HL-60/S4 treated with phorbol 12-myristate 13-acetate at 8.2 ng/mL for 4 days and 3 days (cell line): ENCODE measurements around the gene DUSP23.

Source experiments
- in situ Hi-C: fragments of 300-500 bp; cut with MboI; formaldehyde crosslinking; loops from 2 replicates; pipeline ENCODE4 v1.15.0; 2022; ENCODE audit warnings: low sequenced_read_pairs

The DUSP23 gene

DNA sequence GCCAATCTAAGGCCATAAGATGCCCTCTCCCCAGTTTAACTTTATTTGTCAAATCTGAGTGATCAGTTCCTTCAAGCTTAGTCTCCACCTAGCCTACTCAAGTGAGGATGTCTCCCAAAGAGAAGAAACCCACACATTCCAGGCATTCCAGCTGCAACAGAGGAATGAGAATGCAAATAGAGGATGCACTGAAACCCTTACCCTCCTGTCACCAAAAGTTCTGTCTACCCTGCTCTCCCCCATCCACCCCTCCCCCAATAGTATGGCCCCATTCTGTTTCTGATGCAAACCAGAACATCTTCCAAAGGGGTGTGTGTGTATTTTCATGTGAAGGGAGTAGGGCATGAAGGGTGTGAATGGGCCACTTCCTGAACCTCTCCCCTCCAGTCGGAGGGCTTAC lies 3.0 kb downstream of the DUSP23 start:
- in situ Hi-C loops: loop anchor here (25.0 kb wide), 1 partner anchor 229 kb away; no protein-coding TSS in a partner anchor

DNA sequence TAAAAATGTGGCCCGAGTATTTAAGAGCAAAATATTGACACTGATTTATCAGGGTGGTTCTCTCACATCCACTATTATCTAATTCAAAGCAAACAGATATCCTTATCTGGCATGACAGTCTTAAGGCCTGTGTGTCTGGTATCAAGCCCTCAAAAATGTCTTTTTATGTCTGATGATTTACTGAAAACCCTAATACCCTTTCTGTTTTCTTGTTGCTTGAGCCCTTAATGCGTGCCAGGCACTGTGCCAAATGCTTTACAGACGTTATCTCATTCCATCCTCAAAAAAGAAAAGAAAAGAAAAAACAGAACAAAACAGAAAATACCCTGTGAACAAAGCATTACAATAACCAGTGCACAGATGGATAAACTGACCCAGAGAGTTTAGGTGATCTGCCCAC lies 5.7 kb downstream of the DUSP23 start:
- in situ Hi-C loops: loop anchor here (25.0 kb wide), 1 partner anchor 226 kb away; no protein-coding TSS in a partner anchor

DNA sequence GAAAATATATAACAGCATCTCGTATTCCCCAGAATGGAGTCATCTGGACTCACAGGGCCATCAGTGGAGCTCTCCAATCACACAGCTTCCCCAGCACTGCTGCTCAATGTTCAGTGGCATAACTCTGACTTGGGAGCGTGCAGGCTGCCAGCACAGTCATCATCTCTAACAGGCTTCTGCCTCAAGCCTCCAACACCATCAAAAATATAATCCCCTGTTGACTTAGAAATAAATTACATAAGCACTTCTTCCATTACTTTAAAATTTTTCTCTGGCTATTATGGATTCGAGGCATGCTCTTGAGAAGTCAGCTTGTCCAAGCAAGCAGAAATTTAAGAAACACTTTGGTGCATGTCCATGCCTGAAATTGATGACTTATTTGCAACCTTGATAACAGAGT lies 6.2 kb downstream of the DUSP23 start:
- in situ Hi-C loops: loop anchor here (25.0 kb wide), 1 partner anchor 225 kb away; no protein-coding TSS in a partner anchor

DNA sequence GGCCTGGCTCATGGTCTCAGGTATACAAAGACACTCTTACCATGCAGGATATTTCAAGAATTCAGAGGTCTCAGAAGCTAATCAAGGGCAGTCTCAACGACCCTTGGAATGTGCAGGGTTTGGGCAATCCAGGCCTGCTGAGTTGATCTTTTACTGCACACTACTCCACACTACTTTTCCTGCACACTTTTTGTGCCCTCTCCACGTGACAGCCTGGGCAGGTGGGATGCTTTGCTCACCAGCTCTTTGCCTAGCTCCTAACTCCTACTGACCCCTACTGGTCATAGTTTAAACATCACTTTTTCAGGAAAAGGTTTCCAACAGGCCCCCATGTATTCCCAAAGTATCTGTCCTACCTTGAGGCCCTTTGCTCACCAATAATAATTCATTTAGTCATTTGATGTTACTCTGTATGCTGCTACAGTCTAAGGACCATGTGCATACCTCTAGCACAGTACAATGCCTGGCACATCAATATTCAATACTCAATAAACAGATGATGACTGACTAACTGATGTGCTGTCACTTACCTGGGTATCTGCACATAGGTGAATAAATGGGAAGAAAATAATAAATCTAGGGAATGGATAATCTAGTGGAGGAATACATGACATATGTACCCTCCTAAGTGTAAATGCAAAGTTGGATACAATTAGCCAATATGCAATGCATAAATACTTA lies 9.6 kb downstream of the DUSP23 start:
- in situ Hi-C loops: loop anchor here (25.0 kb wide), 1 partner anchor 222 kb away; no protein-coding TSS in a partner anchor

DNA sequence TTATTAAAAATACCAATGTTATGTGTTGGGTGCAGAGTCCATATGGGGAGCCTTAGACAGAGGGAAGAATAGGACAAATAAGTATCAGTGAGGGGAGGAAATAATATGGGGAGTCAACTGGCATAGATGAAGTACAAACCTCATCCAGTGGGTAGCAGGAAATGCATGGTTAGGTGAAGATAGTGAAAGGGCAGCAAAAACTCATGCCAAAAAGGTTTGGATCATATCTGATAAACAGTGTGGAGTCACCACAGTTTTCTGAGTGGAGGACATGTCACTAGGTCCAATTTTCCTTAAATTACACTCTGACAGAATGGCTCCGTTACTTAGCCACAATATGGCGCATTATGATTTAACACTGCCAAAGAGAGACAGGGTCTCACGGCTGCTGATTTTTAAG lies 10.3 kb downstream of the DUSP23 start:
- in situ Hi-C loops: loop anchor here (25.0 kb wide), 1 partner anchor 221 kb away; no protein-coding TSS in a partner anchor

DNA sequence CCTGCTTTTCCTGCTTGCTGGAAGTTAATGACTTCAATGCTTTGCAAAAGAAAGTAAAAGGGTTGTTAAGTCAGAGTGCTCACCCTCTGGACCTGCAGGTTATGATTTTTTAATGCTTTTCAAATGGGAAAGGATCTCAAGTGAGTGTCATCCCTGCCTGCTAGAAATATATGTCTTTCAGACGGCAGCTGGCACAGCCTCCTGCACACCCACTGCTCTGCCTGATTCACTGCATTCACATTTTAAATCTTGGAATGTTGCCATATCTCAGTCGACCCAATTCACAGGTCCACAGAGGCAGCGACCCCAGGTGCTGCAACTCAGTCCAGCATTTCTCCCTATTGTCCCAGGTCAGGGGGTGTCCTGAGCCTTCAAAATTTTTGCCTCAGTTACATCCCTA lies 10.7 kb downstream of the DUSP23 start:
- in situ Hi-C loops: loop anchor here (25.0 kb wide), 1 partner anchor 221 kb away; no protein-coding TSS in a partner anchor

DNA sequence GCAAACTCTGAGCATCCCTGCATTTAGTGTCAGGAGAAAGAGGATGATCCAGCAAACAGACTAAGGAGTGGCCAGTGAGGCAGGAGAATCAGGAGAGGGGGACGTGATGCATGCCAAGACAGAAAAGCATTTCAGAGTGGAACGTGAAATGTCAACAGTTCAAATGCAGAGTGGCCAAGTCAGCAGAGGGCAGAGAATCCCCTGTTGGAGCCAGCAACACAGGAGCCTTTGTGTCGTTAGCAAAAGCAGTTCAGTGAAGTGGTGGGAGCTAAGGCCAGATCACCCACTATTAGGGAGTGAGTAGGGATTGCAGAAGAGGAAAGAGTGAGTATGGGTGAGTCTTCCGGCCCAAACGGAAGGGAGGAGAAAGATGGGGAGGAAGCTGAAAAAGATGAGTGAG lies 14.8 kb downstream of the DUSP23 start:
- in situ Hi-C loops: loop anchor here (5.0 to 25.0 kb wide), 2 partner anchors 97 to 217 kb away; no protein-coding TSS in a partner anchor

DNA sequence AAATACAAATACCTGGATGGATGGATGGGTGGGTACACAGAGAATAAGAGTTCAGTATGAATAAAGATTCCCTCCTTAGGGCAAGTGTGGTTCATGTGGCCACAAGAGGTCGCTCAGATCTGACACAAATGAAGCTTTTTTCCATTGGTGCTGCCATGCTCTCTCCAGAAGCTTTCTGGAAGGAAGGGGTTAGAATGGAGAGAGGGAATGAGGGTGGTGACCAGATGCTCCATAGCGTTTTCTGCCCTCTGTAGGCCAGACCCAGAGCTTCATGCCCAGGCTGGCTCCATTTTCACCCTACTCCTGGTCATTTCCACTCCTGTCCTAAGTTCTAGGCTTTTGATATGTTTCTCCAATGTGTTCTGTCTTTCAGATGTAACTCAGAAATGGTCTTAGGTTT lies 18.1 kb downstream of the DUSP23 start:
- in situ Hi-C loops: loop anchor here (5.0 to 25.0 kb wide), 2 partner anchors 93 to 213 kb away; no protein-coding TSS in a partner anchor

DNA sequence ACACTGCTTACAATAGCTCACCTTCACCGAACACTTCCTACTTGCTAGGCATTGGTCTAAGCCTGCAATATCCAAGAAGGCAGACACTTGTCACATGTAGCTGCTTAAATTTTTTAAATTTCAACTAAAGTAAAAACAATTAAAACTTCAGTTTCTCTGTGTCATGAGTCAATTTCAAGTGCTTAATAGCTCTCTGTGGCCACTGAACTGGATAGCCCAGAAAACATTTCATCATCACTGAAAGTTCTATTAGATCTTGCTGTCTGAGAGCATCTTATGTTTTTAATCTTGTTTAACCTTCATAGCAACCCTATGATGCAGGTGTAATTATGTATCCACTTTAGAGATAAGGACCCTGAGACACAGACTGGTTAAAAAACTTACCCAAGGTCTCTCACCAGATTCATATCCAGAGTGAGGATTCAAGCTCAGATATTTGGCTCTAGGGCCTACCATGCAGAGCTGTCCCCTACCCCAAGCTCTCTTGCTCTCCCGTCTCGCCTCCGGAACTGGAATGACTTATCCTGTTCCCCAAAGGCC lies 18.8 kb downstream of the DUSP23 start:
- in situ Hi-C loops: loop anchor here (5.0 to 25.0 kb wide), 2 partner anchors 93 to 213 kb away; no protein-coding TSS in a partner anchor

DNA sequence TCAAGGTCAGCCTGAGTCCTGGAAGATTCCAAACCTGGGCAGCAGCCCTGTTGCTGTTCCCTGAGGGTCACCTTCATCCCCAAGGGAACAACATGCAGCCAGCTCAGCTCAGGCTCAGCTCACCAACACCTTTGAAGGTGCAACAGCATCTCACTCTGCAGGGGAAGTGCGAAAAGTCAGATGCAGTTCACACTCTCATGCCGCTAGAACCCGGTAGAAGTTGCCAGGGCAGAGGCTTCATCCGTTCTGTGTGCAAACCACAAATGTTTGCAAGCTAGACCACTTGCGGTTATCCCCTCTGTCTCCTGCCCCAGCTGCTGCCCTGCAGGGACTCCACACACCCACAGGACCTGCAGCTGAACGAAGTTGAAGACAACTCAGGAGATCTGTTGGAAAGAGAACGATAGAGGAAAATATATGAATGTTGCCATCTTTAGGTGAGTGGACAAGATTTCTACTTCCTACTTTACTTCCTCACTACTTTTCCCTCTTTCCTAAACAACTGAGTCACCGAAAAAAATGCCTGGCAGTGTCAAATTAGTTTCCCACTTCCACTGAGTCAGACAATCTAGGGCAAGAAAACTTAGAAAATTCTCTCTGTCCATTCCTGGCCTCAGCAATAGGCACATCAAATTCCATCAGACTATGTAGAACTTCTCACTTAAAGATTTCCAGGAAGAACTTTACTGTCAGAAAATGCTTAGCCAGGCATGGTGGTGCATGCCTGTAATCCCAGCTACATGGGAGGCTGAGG lies 19.6 kb downstream of the DUSP23 start:
- in situ Hi-C loops: no loop called here

DNA sequence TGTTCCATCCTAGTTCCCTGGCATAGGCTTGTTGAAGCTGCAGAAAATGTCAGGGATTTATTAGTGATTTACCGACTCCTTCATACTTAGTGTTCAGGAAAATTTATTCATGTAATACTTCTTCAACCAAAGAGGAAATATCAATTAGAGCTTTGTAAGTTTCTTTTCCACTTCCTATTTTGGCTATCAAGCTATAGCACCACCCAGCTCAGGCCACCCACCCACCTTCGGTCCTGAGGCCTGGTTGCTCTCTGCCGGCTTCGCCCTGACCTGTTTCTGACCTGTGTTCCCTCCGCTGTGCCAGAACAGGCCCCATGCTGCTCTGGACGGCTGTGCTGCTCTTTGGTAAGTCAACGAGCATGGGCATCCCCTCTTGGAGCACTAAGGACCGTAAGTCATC lies 21.3 kb downstream of the DUSP23 start, which contains the start of gene FCRL6:
Gene FCRL6 (plus strand): TSS at position 250 of the 400 bp plus-strand sequence. CDS start 65 bp downstream, at position 315.
- in situ Hi-C loops: no loop called here

DNA sequence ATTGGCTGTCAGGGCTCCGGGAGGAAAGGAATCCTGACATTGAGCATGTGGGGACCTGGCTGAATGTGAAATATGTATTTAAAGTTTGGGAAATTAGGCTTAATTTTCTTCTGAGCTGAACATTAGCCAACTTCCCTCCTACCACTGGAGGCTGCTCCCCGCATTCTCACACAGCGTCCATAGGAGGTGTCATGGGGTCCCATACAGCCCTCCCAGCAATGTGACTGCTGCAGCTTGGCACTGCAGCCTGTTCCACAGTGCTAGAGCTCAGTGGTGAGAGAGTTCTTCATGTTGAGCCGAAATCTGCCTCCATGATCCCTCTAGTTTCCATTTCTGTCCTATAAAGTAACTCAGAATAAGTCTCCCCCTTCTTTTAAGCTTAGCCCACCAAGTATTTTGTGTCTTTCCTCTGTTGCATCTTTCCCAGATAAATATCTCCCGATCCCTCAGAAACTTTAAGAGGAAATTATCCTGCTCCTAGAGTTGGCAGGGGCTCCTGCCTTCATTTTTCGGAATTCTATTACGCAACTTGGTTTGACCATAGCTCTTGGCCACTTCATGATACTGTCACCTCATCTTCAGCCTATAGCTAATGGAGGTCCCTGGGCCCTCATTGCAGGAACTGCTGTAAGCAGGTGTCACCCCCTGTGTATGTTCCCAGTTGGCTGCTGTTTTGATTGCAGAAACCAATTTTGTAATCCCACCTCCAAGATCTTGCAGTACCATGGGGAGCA lies 23.4 kb downstream of the DUSP23 start:
- in situ Hi-C loops: no loop called here

DNA sequence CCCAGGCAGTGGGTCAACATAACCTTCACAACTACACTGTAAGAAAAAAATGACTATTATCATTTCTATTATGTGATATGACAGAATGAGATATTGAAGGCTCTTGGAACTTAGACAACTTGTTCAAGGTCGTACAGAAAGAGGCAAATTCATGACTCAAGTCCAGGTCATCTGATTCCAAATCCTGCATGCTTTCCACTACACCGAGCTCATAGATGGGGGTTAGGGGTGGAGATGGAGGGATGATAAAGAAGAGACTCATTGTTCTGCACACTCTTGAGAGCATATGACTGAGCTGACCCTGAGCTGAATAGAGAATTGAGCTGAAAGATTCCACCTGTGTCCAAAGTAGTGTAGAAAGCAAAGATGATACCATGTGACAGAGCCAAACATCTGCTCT lies 24.2 kb downstream of the DUSP23 start:
- in situ Hi-C loops: no loop called here

DNA sequence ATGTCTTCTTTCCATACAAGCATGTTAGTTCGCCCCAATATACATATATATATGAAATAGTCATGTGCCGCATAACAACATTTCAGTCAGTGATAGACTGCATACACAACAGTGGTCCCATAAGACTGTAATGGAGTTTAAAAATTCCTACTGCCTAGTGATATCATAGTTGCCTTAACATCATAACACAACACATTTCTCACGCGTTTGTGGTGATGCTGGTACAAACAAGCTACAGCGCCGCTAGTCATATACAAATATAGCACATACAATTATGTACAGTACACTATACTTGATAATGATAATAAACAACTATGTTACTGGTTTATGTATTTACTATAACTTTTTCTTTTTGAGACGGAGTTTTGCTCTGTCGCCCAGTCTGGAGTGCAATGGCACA lies 35.2 kb downstream of the DUSP23 start:
- in situ Hi-C loops: no loop called here

DNA sequence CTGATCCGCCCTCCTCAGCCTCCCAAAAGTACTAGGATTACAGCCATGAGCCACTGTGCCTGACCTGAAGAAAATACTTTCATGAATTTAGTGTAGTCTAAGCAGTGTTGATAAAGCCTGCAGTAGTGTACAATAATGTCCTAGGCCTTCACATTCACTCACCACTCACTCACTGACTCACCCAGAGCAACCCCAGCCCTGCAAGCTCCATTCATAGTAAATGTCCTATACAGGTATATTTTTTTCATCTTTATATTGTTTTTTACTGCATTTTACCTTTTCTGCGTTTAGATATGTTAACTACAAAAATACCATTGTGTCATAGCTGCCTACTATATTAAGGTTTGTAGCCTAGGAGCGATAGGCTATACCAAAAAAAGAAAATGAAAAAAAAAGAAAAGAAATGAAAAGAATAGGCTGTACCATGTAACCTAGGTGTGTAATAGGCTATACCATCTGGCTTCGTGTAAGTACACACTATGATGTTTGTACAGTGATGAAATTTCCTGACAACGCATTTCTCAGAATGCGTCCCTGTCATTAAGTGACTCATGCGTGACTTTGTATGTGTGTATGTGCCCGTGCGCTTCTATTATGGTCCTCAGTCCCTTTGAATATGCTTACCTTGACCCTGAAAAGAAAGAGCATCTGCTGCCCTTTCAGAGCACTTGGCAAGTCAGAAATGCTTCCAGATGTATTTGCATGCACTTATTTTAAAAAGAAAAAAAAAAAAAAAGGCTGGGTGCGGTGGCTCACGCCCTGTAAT lies 36.7 kb downstream of the DUSP23 start:
- in situ Hi-C loops: no loop called here

DNA sequence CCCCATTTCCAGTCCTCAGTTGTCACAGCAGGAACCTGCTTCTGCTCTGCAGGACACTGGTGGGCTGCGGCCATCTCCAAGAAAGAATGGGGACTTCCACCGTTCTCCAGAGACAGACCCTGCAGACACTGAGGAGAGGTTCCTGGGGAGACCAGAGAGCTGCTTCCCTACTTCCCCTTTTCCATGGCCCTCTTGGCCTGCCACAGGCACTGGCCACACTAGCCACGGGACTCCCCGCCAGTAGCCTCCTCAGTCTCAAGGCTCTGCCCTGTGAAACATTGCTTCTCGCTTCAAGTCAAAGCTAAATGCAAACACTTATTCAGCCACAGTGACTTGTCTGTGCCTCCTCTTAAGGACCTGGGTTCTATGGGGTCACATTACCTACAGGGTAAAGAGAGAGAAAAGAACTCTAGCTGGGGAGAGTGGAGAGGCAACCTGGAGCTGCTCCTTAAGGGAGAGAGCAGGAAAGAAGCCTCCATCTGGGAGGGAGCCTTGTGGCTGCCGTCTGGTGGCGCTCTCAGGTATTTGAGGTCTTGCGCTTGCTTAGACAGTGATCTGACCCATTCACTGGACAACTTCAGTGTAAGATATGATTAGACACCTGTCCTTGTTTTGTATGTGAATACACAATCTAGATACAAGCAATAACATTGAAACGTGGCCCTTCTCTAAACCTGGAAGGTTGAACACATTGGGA lies 40.6 kb downstream of the DUSP23 start:
- in situ Hi-C loops: no loop called here

DNA sequence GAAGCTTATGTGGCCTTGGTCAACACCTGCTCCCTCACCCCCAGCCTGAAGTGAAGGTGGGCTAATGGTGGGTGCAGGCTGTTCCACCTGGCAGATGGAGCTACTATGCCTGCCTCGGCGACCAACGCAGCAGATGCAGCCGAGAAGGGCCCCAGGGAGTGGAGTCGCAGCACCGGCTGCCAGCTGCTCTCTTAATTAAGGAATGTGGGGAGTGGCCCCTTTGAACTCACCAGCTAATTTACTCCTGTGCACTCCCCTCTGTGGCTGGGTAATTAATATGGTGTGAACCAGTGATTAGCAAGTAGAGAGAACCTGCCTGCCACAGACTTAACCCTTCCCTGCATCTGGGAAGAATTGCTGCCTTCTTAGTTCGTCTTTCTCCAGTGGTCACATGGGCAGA lies 42.6 kb downstream of the DUSP23 start:
- in situ Hi-C loops: no loop called here

DNA sequence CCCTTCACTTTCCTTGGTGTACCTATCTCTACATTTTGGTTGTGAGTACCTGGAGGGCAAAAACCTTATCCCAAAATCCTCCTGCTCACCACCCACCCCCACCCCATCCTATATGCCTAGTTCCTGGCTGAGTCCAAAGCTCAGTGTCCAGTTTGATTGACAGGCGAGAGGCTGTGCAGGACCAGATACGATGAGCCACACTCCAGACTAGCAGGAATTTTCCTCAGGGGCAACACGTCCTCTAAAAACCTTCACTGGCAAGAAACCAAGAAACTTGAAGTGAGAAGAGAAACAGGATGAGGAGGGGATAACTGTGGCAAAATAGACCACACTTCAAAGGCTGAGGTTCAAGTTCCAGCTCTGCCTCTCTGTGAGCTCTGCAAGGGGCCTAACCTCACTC lies 44.8 kb downstream of the DUSP23 start:
- in situ Hi-C loops: no loop called here

DNA sequence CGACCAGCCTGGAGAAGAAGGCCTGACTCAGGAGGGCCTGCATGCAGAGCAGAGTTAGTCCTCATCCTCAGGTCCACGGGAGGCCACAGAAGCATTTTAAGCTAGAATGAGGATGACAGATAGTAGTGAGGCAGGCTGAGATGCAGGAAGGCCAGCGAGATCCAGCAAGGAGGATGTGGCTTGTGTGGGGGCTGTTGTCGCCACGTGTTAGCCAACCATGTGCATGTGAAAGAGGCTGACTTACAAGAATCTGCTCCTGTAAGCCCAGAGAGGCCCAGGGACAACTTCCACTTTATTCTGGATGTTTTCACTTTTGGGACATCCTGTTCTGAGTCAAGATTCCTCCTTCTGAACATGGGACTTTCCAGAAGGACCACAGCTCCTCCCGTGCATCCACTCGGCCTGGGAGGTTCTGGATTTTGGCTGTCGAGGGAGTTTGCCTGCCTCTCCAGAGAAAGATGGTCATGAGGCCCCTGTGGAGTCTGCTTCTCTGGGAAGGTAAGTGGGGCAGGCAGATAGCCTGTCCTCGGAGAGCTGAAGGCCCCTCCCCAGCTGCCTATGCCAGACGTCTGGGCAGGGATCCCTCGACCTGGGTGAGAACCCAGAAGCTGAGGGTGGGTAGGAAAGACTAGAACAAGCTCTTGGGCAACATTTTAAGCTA lies 45.8 kb downstream of the DUSP23 start, which contains the start of gene SLAMF8:
Gene SLAMF8 (plus strand): TSS at position 433 of the 661 bp plus-strand sequence. CDS start 26 bp downstream, at position 459.
- in situ Hi-C loops: no loop called here
